SK-N-SH (cell line): ENCODE results near the gene GTPBP4. TPM values are rescaled to one million over a fixed set of nuclear protein-coding genes. Genes with fewer than 3 reads are reported as not detected.

ENCODE experiments used
- CTCF ChIA-PET: fragments of 300-600, 350-600 bp; formaldehyde crosslinking; extraction: SDS; loops from one replicate; lab custom pipeline; 2021; lab: Yijun Ruan, JAX
- POLR2A ChIA-PET: fragments of 350-600 bp; sonication (Branson Sonifier 250); formaldehyde crosslinking; extraction: SDS; loops from one replicate; lab custom pipeline; 2020; ENCODE audit warnings: antibody characterized with exemption, inconsistent platforms; lab: Yijun Ruan, JAX
- DNase-seq: peaks from one replicate; pipeline ENCODE4 v3.0.0; 2012
- H2AFZ ChIP-seq: fragments of 200-600 bp; sonication (generic); 2 replicates; pipeline ENCODE4 v1.8.1; 2016; ENCODE audit warnings: antibody characterized with exemption, mild to moderate bottlenecking, low read depth
- H3F3A ChIP-seq: fragments of 200-600 bp; sonication (generic); replicated peaks from 2 replicates; pipeline ENCODE3; 2016; ENCODE audit warnings: antibody characterized with exemption, mild to moderate bottlenecking; ENCODE audit not compliant: insufficient read depth
- H3K27ac ChIP-seq, 2 experiments: fragments of 200-500 bp in 1 of 2; fragments of 200-600 bp in 1 of 2; sonication (Bioruptor generic) in 1 of 2; sonication (generic), shearing (Covaris generic) in 1 of 2; 2 replicates each; pipeline versions ENCODE4 v1.5.1 to v1.6.1; 2014 to 2016; ENCODE audit warnings: low read depth in 2 of 2, inconsistent platforms in 1 of 2, low read length in 1 of 2, mild to moderate bottlenecking in 1 of 2, mixed read lengths in 1 of 2
- H3K27me3 ChIP-seq: fragments of 200-600 bp; sonication (generic), shearing (Covaris generic); 2 replicates; pipeline ENCODE4 v1.6.1; 2016; ENCODE audit warnings: mixed run types; ENCODE audit not compliant: insufficient read depth
- H3K36me3 ChIP-seq, 2 experiments: fragments of 200-500 bp in 1 of 2; fragments of 200-600 bp in 1 of 2; sonication (Bioruptor generic) in 1 of 2; sonication (generic) in 1 of 2; replicated peaks in 1 of 2; 2 replicates each; pipeline versions ENCODE3 to v1.5.1; 2014 to 2016; ENCODE audit warnings: low read length in 1 of 2, mild to moderate bottlenecking in 1 of 2; ENCODE audit not compliant: insufficient read depth in 2 of 2, control insufficient read depth in 1 of 2
- H3K4me1 ChIP-seq, 2 experiments: fragments of 200-500 bp in 1 of 2; fragments of 200-600 bp in 1 of 2; sonication (Bioruptor generic) in 1 of 2; sonication (generic), shearing (Covaris generic) in 1 of 2; 2 replicates each; pipeline versions ENCODE4 v1.5.1 to v1.6.1; 2014 to 2016; ENCODE audit warnings: low read depth in 1 of 2, low read length in 1 of 2, mixed run types in 1 of 2; ENCODE audit not compliant: insufficient read depth in 2 of 2, control insufficient read depth in 1 of 2
- H3K4me2 ChIP-seq: fragments of 200-600 bp; sonication (generic), shearing (Covaris generic); 2 replicates; pipeline ENCODE4 v1.6.1; 2017; ENCODE audit warnings: mixed run types
- H3K4me3 ChIP-seq, 2 experiments: fragments of 200-500 bp in 1 of 2; fragments of 200-600 bp in 1 of 2; sonication (Bioruptor generic) in 1 of 2; sonication (generic), shearing (Covaris generic) in 1 of 2; 2 replicates each; pipeline versions ENCODE4 v1.5.1 to v1.8.1; 2014 to 2016; ENCODE audit warnings: low read depth in 2 of 2, inconsistent platforms in 1 of 2, low read length in 1 of 2, mild to moderate bottlenecking in 1 of 2, mixed read lengths in 1 of 2, moderate library complexity in 1 of 2
- H3K79me2 ChIP-seq: fragments of 200-600 bp; sonication (generic); 2 replicates; pipeline ENCODE4 v1.8.1; 2017; ENCODE audit warnings: mild to moderate bottlenecking; ENCODE audit not compliant: insufficient read depth
- H3K9ac ChIP-seq: fragments of 200-600 bp; sonication (generic); 2 replicates; pipeline ENCODE4 v1.6.1; 2017; ENCODE audit warnings: mixed run types
- H3K9me2 ChIP-seq: fragments of 200-600 bp; sonication (generic); 2 replicates; pipeline ENCODE4 v1.6.1; 2017; ENCODE audit warnings: mixed run types
- H3K9me3 ChIP-seq: fragments of 200-600 bp; sonication (generic); 2 replicates; pipeline ENCODE4 v1.6.1; 2017; ENCODE audit warnings: mixed run types, mild to moderate bottlenecking, moderate library complexity
- H4K20me1 ChIP-seq: fragments of 200-600 bp; sonication (generic); 2 replicates; pipeline ENCODE4 v1.6.1; 2017; ENCODE audit warnings: mild to moderate bottlenecking, mixed run types; ENCODE audit not compliant: insufficient read depth
- ELF1 ChIP-seq: IDR thresholded peaks from 2 replicates; pipeline ENCODE4 v1.4.0; 2012
- FOXJ3 ChIP-seq: sonication (generic); formaldehyde crosslinking; IDR thresholded peaks from 2 replicates; pipeline ENCODE4 v1.5.1; 2020; ENCODE audit warnings: mild to moderate bottlenecking, missing genetic modification reagents
- JUND ChIP-seq: IDR thresholded peaks from 2 replicates; pipeline ENCODE4 v1.4.0; 2012
- MXI1 ChIP-seq: IDR thresholded peaks from 2 replicates; pipeline ENCODE4 v1.6.1; 2012; ENCODE audit warnings: mild to moderate bottlenecking, low read depth, low read length, improper control_type of control experiment
- NFIC ChIP-seq: IDR thresholded peaks from 2 replicates; pipeline ENCODE4 v1.4.0; 2012; ENCODE audit warnings: borderline replicate concordance
- POLR2AphosphoS5 ChIP-seq: IDR thresholded peaks from 2 replicates; pipeline ENCODE4 v1.6.1; 2012; ENCODE audit warnings: low read depth, low read length
- REST ChIP-seq: IDR thresholded peaks from 2 replicates; pipeline ENCODE4 v1.6.1; 2012; ENCODE audit warnings: mild to moderate bottlenecking, low read depth, low read length, moderate library complexity
- RXRA ChIP-seq: IDR thresholded peaks from 2 replicates; pipeline ENCODE4 v1.4.0; 2012; ENCODE audit warnings: low read depth, mild to moderate bottlenecking, borderline replicate concordance
- SMC3 ChIP-seq: IDR thresholded peaks from 2 replicates; pipeline ENCODE4 v1.6.1; 2012; ENCODE audit warnings: low read depth, low read length, improper control_type of control experiment
- TCF12 ChIP-seq: IDR thresholded peaks from 2 replicates; pipeline ENCODE4 v1.4.0; 2012
- TEAD4 ChIP-seq: IDR thresholded peaks from 2 replicates; pipeline ENCODE4 v1.4.0; 2012; ENCODE audit warnings: mild to moderate bottlenecking, borderline replicate concordance; ENCODE audit not compliant: insufficient read depth
- WGBS: methylation state at CpG from one replicate; pipeline ENCODE4 v1.1.6; 2017; ENCODE audit warnings: low lambda C conversion rate; 5-methylcytosine and 5-hydroxymethylcytosine counted together
- polyA plus RNA-seq, 3 experiments: library from polyadenylated mRNA; depleted of rRNA; stranded (reverse); fragments of >200 nt; gene quantifications; 2 replicates each; pipeline ENCODE4 v1.2.3, GENCODE V29; 2012
- TF ChIP-seq, protein P1 (sequence below): IDR thresholded peaks from 2 replicates; pipeline ENCODE4 v1.4.0; 2012; ENCODE audit warnings: low read depth

Gene GTPBP4
- polyA plus RNA-seq, 1 of the 3 experiments (the other 2 are of a cell fraction) = 36.6 TPM

DNA sequence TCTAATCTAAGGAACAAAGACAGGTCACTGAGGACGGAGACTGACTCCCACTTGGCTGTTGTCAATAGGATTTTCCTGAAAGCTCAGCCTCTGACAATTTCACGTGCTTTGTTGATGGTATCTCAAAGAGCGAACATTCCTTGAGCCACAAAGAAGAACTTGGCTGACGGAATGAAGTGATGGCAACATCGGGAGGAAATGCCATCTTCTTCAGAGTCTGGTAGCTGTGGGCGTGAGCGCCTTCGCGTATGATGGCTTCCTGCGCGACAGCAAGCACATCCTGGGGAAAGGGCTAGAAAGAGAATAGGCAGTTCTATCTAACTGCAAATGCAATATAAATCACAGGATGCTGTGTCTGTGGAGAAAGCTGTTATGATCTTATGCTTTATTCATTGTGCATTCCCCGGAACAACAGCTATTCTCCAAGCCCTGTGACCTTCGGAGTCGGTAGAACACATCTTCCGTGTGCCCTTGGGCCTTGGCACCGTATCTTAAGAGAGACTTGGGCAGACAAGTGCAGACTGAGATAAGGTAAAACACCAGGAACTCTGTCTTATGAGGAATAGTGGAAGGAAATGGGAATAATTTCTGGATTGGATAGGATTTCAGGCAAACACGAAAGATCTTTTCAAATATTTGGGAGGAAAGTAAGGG is 19.6 kb upstream of the GTPBP4 start:
- no peaks in the 10 kb centered on the region for H3K27me3 ChIP-seq

GRCh38 chr10:969473-970150 is 18.6 kb upstream of the GTPBP4 start:
- POLR2A ChIA-PET = no interaction called here
- TF ChIP-seq SMC3 (no peak), TEAD4 (no peak), ELF1 (no peak), RXRA (no peak)
- CTCF ChIA-PET = interaction anchor here (0.7 to 1.2 kb wide), 2 partner anchors 9 to 38 kb away, joined by 3 read pairs; partner anchors contain the start of gene LARP4B
- no peak overlapping the region for H3K9ac ChIP-seq
- DNase-seq = no peak
- no peaks in the 10 kb centered on the region for H3K79me2 ChIP-seq
- no peaks in the 10 kb centered on the region for H3K27me3 ChIP-seq
- H3K36me3 ChIP-seq = no peaks in the 10 kb centered on the region
- no peak overlapping the region for H2AFZ ChIP-seq
- H3K4me2 ChIP-seq = no peak overlapping the region
- peaks cover 0 to 21% of the 10 kb centered on the region in 2 experiments; a peak in 3 of 4 replicates for H3K4me1 ChIP-seq
- no peak overlapping the region; a peak in 1 of 4 replicates for H3K27ac ChIP-seq
- WGBS = 92% methylated on average over 15 of the region's 15 CpGs
- no peaks in the 10 kb centered on the region for H3K9me3 ChIP-seq
- H3K4me3 ChIP-seq = no peak overlapping the region
- no peaks in the 10 kb centered on the region for H4K20me1 ChIP-seq
- no peaks in the 10 kb centered on the region for H3F3A ChIP-seq
- H3K9me2 ChIP-seq = no peaks in the 10 kb centered on the region

More for the DNA sequence above, 19.6 kb upstream of the GTPBP4 start:
- H3K36me3 ChIP-seq = no peaks in the 10 kb centered on the region
- no peak overlapping the region for H3K9ac ChIP-seq
- 90% methylated on average over 17 of the region's 17 CpGs for WGBS
- H3K27ac ChIP-seq = no peak overlapping the region
- TF ChIP-seq FOXJ3 (no peak), SMC3 (no peak), MXI1 (no peak), JUND (no peak), NFIC (no peak), TCF12 (no peak), POLR2AphosphoS5 (no peak), REST (no peak)
- TF ChIP-seq, protein P1, sequence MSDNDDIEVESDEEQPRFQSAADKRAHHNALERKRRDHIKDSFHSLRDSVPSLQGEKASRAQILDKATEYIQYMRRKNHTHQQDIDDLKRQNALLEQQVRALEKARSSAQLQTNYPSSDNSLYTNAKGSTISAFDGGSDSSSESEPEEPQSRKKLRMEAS = no peak
- H3K4me2 ChIP-seq = no peak overlapping the region
- H4K20me1 ChIP-seq = no peaks in the 10 kb centered on the region
- no peaks in the 10 kb centered on the region for H3K79me2 ChIP-seq
- no peaks in the 10 kb centered on the region for H3K9me3 ChIP-seq
- no peak overlapping the region for H2AFZ ChIP-seq
- H3K4me3 ChIP-seq = no peak overlapping the region
- peaks cover 0 to 21% of the 10 kb centered on the region in 2 experiments; a peak in 3 of 4 replicates for H3K4me1 ChIP-seq
- ChIA-PET CTCF (no interaction called here), POLR2A (no interaction called here)
- H3F3A ChIP-seq = no peaks in the 10 kb centered on the region
- no peaks in the 10 kb centered on the region for H3K9me2 ChIP-seq
- no peak for DNase-seq
